Fibroblast of the conjunctiva (primary cell): ENCODE measurements around the gene FOXN3.

Experiments used
- DNase-seq: peaks from one replicate; pipeline ENCODE4 v3.0.0-alpha.2; 2010; ENCODE audit warnings: low read depth

FOXN3 gene

DNA sequence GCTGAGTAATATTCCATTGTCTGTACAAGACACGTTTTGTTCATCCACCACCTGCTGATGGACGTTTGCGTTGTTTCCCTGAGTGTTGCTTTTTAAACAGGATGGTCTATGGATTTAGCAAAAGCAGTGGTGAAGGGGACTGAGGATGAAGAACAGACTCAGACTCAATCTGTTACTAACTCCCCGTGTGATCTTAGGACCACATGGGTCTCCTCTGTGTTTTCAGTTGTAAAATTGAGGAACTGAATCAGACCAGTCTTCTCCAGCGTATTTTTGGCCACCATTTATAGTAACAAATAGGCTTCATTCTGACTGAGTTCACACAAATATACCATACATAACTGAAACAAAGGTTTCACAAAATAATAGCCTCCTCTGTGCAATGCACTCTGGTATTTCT, 85.6 kb downstream of the FOXN3 start:
- no peak for DNase-seq

DNA sequence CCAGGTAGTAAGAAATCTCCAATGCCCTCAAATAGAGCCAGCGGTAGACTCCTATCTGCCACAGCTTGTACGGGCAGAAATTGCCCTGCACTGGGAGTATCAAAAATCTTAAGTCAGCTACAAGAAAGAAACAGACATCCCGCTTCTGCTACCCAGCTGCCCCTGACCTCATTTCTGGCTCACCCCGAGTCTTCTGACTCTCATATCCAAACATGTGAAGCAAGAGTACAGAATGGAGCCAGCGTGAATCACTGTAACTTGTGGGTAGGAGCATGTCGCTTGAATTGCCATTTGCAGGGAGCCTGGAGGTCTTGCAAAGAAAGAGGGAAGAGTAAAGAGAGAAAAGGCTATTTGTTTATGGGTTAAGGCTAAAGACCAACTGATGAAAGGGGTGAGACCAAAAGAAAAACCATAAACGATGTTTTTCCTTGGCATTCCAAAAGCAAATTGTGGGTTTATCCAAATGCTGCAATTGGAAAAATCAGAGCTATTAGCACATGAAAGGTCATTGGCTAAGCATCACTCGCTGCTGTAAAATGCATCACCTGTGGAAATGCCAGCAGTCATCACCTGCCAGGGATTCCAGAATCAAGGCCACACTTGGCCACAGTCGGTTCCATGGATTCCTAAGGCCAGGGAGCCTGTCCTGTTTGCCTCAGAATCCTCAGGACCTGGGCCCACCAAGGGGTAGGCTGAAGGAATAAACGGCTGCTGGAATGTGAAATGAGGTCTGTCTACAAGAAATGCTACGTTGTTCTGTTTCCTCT, 86.6 kb downstream of the FOXN3 start:
- DNase-seq: peak; percentile 71

DNA sequence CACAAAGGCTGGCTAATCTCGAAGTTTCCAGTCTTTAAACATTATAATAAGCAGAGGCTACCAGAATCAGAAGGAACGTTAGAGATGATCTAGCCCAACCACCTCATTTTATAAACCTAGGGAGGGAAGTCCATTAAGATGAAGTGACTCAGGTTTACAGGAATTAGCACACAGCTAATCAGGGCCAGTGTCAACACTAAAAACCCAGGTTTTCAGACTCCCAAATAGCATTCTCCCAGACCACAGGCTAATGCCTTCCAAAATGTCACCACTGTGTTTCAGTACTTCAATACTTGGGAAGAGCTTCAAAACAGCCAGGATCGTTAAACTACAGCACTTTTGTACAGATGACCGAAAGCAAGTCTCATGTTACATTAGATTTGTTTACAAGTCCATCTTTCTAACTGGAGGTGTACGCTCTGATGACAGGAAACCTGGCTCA, 89.2 kb downstream of the FOXN3 start:
- no peak for DNase-seq

DNA sequence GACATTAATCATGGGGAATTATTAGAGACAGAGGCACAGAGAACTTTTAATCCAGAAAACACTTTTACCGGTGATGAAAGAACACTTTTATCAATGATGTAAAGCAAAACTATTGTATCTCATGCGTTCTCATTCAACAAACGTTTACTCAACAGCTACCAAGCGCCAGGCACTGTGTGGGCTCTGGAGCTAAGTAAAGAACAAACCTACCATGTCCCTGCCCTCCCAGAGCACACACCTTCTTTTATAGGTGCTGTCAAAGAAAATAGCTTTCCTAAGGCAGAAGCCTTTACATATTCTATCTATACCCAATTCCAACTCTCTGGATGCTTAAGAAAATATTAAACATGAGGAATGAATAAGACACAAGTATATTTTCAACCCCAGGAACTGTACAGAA, 91.1 kb downstream of the FOXN3 start:
- DNase-seq: no peak

DNA sequence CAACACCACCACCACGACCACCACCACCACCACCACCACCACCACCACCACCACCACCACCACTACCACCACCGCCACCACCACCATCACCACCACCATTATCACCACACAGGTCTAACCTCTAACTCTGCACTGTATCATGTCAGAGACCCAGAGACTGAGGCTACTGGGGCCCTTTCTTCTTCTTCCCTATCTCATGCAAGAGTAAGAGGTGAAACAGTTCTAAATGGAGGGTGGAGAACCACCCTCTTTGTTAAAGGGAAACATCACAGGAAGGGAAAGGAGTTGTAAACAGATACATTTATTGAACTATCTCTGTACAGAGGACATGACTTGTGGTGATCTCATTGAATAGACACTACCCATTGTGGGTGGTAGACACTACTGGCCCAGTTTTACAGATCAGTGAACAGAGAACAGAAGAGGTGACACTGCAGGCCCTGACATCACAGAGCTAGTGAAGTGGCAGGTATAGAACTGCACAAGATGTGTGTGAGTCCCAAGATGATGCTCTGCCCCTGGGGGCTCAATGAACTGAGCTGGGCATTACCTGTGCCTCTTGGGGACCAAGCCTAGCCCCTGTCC, 91.6 kb downstream of the FOXN3 start:
- DNase-seq: no peak

DNA sequence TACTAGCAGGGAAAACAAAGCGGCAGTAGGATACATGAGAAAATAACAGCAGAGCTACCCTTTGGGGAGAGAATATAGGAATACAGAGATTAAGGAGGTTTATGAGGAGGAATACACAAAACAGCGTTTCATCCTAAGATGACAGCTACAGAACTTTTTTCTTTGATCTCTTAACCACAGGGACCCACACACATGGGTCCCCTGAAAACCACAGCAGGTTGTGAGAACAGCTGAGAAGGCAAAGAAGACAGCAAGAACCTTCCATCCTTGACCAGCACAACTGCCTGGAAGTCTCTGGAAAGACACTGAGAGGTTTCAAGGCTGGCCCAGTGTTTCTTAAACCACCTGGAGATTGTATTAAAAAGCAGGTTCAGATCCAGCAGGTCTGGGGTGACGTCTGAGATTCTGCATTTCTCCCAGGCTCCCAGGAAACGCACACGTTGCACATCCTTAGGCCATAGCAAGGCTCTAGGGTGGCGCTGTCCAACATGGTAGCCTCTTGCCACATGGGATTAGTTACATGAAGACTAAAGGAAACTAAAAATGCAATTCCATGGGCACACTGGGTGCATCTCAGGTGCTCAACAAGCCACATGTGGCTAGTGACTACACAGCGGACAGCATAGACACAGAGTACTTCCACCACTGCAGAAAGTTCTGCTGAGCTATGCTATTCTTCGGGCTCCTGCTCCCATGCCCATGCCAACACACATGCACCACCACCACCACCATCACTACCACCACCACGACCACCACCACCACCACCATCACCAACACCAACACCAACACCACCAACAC, 92.3 kb downstream of the FOXN3 start:
- DNase-seq: no peak

DNA sequence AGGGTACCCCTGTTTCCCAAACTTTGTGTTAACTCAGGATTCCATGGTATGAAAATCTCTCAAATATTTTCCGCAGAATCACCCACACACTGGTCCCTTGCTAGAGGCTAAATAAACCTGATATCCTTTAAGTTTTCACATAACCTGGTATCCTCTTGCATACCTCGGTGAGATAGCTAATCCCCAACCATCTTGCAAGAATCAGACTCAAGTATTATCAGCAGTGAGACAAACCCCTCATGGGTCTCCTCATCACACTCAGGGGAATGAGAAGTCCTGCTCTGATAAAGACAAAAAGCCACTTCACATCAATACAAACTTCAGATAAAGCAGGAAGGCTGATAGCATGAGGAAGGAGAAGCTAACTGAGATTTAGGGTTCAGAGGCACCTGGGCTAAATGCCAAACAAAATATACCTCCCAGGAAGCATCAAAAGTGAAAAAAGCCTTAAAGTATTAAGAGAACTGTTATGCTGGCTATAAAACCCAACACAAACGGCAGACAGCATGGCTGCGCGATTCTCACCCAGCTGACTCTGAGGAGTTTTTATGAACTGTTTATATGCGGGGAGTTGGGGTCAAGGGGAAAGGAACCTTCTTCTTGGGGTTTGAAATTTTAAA, 96.5 kb downstream of the FOXN3 start:
- DNase-seq: no peak

DNA sequence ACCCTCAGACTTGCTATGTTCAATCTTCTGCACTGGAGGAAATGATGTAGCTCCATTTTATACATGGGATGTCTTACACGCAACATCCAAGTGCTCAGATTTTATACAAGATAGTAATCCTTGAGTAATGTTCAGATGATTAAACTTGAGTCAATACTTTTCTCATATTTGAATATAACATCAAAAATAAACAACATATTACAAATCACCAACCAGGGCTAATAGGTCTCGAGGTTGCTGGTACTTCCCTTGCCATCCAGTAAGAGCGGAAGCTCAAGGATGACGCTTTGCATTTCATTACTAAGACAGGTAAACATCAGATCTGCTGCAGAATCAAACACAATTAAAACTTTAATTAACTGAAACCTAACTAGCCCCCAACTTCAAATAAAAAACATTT, 97.3 kb downstream of the FOXN3 start:
- DNase-seq: no peak

DNA sequence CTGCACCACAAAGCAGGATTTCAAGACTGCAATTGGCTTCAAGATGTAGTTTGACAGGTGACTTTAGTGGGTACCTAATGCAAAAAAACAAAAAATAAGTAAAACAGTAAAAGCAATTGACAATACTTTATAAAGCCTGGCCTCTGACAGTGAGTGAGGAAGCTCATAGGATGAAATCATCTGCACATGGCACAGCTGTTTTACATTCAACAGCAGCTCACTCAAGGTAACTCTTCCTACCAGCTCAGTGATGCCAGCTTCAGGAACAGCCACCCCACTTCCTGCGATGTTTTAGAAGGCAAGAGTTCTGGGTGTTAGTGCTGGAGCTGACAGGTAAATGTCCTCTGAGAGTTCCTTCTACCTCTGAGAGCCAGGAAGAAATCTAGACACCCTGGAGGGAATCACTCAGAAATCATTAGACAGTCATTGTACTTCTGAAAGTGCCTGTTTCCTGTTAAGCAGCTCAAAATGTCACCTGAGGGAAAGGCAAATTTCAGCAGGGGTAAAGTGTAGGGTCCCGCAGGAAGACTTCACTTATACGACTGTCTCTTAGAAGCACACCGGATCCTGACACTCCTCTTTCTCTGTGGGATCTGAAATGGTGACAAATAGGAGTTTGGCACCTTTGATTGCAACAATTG, 99.9 kb downstream of the FOXN3 start:
- no peak for DNase-seq

DNA sequence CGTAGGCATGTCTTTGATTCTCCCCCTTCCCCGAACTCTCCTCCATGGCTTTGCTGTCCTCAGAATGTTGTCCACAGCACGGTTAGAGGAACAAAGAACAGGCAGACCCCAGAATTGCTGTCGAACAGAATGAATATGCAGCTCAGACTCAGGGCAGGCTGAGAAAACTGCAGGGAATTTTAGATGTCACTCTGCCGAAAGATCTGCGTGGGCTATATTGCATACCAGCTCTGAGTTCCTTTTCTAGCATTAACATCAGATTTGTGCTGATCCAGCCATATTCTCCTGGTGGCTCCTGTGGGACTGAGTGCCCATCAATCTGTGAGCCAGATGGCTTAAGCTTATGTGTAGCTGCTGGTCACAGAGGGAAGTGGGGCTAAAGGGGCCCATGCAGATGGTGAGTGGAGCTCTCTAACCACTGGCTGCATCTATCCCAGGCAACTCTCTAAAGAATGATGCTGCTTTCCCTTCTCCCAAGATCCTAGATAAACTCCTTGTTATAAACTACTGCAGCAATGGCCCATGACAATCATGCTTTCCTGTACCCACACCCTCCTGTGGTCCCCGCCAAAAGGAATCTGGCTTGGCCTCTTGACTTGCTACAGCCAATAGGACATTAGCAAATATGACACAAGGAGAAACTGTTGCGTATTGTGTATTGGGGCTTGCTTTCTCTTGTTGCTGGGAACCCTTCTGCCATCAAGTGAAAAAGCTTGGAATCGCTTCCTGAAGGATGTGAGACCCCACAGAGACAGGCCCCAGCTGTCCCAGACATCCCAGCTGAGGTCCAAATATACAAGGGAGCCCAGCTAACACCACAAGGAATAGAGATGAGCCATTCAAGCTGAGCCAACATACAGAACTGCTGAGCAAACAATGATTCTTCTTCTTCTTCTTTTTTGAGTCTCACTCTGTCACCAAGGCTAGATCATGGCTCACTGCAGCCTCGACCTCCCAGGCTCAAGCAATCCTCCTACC, 101.3 kb downstream of the FOXN3 start:
- DNase-seq: no peak

DNA sequence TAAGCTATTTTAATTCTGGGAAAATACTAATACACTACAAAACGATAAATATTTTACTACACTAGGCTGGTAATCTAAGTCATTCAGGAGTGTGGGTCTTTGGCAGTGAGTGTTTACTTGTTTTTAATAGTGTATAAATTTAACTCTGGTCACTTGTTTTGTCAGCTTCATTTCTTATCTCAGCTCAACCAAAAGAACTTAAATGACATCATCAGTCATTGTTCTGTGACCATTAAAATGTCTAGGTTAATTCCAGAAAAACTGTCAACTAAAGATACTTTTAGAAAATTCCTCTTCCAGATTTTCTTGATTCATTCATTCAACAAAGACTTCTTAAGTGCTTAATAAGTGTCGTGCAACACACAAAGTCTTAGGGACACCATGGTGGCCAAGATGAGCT, 102.8 kb downstream of the FOXN3 start:
- DNase-seq: no peak

DNA sequence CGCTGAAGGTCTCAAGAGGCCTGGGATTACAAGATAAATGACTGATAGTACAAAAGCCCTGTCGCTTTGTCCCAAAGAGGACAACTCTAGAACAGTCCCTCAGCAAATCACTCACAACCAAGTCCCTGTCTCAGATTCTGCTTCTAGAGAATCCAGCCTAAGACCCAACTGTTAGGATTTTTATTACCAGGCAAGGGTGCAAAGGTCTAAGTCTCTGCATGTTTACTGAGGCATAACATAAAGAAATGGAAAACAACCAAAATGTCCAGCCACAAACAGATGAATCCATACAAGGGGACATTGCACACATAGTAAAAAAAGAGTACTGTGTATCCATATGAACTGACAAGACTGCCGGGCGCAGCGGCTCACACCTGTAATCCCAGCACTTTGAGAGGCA, 104.1 kb downstream of the FOXN3 start:
- DNase-seq: no peak

DNA sequence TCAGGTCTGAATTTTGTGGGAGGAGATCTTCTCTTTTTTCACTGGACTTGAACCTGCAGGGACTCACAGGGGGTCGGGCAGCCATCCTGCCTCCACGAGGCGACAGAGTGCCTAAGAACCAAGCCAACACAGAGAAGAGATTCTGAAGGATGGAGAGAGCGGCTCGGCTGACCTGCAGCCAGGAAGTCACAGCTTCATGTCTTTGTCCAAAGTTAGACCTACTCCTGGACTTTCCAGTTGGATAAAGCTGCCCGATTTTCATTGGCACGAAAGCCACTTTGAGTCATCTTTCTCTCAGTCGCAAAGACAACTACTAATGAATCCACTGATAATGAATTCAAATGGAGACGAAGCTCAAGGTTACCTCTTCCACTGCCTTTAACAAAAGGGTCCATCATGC, 106.8 kb downstream of the FOXN3 start:
- DNase-seq: no peak

DNA sequence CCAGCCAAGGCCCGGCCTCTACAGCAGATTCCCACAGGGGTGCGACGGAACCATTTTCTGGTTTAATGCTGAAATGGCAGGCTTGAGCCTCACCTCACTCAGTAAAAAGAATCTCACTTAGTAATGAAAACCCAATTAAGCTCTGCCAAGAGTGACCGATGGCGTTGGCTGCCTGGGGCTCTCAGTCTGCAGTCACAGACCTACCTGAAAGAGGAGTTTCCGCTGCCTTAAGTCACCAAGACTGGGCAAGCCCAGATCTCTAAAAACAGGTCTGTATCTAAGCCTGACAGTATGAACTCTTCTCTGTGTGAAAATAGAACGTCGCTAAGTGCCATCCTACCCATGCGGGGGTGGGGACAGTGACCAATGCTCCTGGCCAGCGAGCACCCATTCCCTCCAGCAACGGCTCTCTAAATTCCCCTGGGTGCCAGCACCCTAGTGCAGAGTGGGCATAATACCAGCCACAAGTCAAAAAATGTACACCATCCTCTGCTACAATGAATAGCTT, 107.3 kb downstream of the FOXN3 start:
- no peak for DNase-seq

DNA sequence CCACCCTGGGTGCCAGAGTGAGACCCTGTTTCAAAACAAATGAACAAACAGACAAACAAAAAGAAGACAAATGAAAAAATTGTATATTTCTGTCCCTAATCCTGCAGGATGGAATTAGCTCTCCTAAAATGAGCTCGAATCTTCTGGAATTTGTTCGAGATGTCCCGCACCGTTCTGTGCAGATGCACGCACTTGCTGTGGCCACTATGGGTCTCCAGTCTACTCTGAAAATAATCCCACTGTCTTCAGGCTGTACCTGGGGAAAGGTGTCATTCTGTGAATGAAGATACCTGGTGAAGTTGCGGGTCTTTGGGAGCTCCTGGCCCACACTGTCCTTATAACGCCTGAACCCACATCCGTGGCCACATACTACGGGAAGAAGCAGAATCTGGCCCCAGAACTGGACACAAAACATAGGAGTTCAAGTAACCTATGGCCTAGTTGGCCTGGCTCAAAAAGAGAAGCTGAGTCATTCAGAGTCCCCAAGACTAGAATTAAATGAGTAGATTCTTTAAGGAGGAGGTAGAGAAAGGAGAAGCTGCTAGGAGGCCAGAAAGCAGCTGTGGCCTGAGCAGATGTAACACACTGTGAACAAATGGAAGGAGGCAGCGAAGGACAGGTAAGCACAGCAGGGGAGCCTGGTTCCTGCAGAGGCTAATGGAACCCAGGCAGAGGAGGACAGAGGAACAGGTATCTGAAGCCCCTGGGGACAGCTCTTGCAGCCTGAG, 108.6 kb downstream of the FOXN3 start:
- no peak for DNase-seq

DNA sequence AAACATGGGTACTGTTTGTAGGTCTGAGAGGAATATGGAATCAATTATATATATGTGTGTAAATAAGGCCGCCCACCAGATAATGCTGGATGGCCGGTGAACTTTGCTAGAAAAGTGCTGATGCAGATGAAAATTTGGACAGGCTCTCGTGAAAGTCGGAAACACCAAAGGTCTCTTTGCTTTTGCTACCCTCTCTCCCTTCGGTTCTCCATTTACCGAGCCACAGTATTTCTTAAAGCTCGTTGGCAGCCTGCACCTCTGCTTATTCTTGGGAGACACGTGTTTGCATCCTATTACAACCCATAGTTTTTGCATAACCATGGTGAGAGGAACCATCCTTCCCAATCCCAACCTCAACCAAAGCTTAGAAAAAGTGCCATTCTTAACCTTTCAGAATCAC, 109.6 kb downstream of the FOXN3 start:
- DNase-seq: no peak

DNA sequence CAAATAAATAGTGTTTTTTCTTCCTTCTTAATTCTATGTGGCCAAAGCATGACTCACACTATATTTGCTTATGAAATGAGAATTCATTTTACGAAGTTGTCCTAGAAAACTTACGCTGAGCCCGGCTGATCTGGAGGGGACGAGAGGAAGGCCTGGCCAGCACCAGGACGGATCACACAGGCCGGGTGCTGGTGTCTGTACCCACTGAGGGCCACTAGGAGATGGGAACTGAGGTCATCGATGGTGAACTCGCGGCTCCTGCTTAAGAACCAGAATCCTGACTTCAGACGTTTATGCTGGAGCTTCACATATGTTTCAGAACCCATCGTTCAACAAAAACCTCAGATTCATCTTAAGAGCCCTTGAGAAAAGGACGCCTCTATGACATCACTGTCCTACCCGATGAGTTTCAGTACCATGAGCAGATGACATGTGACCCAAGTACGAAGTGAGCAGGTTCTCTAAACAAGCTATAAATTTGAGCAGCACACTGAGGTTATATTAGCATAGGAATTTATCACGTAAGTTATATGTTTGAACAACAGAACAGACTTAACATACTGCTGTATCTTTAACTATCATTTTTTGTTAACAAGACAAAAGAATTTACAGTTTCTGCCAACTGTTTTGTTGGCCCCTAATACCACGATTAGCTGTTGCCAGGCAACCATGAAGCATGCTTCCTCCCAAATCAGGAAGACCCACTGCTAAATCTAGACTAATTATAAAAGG, 111.9 kb downstream of the FOXN3 start:
- peak; percentile 64 for DNase-seq

DNA sequence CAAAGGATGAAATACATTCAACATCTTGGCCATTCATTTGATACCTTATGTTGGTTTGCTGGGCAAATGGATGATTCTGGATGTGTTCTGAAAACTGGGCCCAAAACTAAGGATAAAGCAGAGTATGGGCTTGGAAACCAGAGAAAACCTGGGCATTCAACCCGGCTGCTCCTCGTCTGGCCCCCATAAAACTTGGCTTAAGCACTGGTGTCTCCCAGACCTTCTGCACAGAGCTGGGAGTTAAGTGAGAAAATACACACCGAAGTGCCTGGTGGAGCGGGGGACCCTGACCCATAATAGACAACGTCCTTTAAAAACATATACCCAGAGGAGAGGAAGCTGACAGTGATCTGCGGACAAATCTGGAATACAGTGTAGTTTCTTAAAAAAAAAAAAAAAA, 112.5 kb downstream of the FOXN3 start:
- no peak for DNase-seq
